Measurements from ENCODE around the gene APPL1. TPM values are rescaled to one million over a fixed set of nuclear protein-coding genes. Genes with fewer than 3 reads are reported as not detected.

APPL1 gene, protein sequence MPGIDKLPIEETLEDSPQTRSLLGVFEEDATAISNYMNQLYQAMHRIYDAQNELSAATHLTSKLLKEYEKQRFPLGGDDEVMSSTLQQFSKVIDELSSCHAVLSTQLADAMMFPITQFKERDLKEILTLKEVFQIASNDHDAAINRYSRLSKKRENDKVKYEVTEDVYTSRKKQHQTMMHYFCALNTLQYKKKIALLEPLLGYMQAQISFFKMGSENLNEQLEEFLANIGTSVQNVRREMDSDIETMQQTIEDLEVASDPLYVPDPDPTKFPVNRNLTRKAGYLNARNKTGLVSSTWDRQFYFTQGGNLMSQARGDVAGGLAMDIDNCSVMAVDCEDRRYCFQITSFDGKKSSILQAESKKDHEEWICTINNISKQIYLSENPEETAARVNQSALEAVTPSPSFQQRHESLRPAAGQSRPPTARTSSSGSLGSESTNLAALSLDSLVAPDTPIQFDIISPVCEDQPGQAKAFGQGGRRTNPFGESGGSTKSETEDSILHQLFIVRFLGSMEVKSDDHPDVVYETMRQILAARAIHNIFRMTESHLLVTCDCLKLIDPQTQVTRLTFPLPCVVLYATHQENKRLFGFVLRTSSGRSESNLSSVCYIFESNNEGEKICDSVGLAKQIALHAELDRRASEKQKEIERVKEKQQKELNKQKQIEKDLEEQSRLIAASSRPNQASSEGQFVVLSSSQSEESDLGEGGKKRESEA
- total RNA-seq: 10 to 100 TPM; 41.1 to 53.2 (median 46.9) TPM

DNA sequence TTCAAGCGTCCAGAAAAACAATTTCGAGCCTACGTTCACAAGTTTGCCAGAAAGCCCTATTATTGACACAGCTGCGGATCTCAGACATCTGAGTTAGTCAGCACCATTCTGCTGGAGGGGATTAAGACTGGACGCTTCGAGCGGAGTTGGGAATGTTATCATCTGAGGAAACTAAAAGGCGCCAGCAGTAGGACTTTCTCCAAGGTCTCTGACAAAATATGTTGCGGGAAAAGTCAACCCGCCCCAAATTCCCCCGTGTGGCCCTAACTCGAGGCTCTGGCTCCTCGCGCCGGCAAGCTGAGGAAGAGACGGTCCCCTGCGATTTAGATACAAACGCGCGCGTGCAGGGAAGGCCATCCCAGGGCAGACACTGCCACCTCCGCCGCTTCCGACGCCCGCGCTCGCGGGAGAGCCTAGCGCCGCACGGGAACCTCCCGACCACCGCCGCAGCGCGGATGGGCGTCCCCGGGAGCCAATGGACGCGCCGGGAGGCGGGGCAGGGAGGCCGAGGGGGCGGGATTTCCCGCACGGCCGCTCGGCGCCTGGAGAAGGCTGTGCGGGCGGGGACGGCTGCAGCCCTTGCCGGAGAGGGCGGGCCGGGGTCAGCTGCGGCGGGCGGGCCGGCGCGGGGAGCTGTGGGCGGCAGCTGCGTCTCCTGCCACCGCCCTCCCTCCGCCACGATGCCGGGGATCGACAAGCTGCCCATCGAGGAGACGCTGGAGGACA, at the start of gene APPL1:
Gene APPL1, plus strand, starts transcription at position 526 of the 726 bp plus-strand sequence. Its CDS starts 155 bp downstream, at position 681.
- WGBS: 5% methylated on average over 9 of the region's 71 CpGs
- DNase-seq (ENCODE audit: extremely low spot score): peak; percentile 95

GRCh38 chr3:57179580-57180410, 47.7 kb upstream of the APPL1 start:
- no peaks in the 10 kb centered on the region for H3K27me3 ChIP-seq
- 84% methylated on average over 5 of the region's 5 CpGs for WGBS
- no peak for DNase-seq (ENCODE audit: extremely low spot score)
- intact Hi-C loops (cut with DNase I): no loop called here
- no peak overlapping the region for H3K27ac ChIP-seq (replicated peaks in 1 of 4)
- no peaks in the 10 kb centered on the region for H3K4me1 ChIP-seq
- TF ChIP-seq CTCF (IDR thresholded peaks at IDR 0.05) (peak in 1 of 3 experiments; percentile 19), POLR2A (IDR thresholded peaks at IDR 0.05; ENCODE audit: low read depth) (no peak)
- no peaks in the 10 kb centered on the region for H3K36me3 ChIP-seq
- no peak overlapping the region for H3K4me3 ChIP-seq
- H3K9me3 ChIP-seq: no peaks in the 10 kb centered on the region

More for the DNA sequence above, at the start of gene APPL1:
- H3K27me3 ChIP-seq: no peaks in the 10 kb centered on the region
- peaks cover 13 to 41% (median 32%) of the 10 kb centered on the region in 4 donors for H3K4me1 ChIP-seq
- peak within 1 kb of the TSS; percentile 72 to 93 (median 88) for H3K4me3 ChIP-seq
- intact Hi-C loops (cut with DNase I): loop anchor here (2.0 to 10.0 kb wide), 3 partner anchors 57 to 233 kb away; no protein-coding TSS in a partner anchor
- TF ChIP-seq CTCF (IDR thresholded peaks at IDR 0.05): peak in 1 of 3 experiments; percentile 4
- peak; percentile 54 for TF ChIP-seq POLR2A (IDR thresholded peaks at IDR 0.05; ENCODE audit: low read depth)
- TF ChIP-seq POLR2AphosphoS5 (IDR thresholded peaks at IDR 0.05): peak; percentile 92 to 95
- TF ChIP-seq EP300 (IDR thresholded peaks at IDR 0.05): no peak
- H3K9me3 ChIP-seq: no peaks in the 10 kb centered on the region
- no peaks in the 10 kb centered on the region for H3K36me3 ChIP-seq
- peak within 1 kb of the TSS; percentile 91 to 99 (median 92) for H3K27ac ChIP-seq (replicated peaks in 1 of 4)

DNA sequence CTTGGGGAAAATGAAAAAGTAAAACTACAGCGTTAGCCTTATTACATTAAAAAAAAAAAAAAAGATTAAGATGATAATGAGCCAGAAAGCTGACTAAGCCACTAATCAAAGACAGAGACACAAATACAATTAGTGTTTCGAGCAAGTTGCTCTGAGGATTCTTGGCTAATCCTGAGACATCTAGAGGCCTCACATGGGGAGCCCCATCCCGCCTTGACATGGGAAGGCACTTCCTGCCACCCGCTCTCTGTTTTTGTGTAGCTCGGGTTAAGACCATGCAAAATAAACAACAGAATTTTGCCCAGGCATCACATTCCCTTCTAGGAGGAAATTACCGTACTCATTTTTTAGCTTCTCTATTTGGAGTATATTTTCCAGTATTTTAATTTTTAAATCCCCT, 43.0 kb upstream of the APPL1 start:
- intact Hi-C loops (cut with DNase I): no loop called here
- Histone ChIP-seq H3K4me1 (no peaks in the 10 kb centered on the region), H3K9me3 (no peaks in the 10 kb centered on the region), H3K36me3 (no peaks in the 10 kb centered on the region), H3K4me3 (no peak overlapping the region), H3K27me3 (no peaks in the 10 kb centered on the region), H3K27ac (replicated peaks in 1 of 4) (no peak overlapping the region)
- TF ChIP-seq POLR2A (IDR thresholded peaks at IDR 0.05; ENCODE audit: low read depth): no peak
- TF ChIP-seq POLR2AphosphoS5 (IDR thresholded peaks at IDR 0.05): no peak
- no peak for TF ChIP-seq EP300 (IDR thresholded peaks at IDR 0.05)
- TF ChIP-seq CTCF (IDR thresholded peaks at IDR 0.05): no peak
- no peak for DNase-seq (ENCODE audit: extremely low spot score)
- WGBS: 52% methylated on average over 6 of the region's 6 CpGs

DNA sequence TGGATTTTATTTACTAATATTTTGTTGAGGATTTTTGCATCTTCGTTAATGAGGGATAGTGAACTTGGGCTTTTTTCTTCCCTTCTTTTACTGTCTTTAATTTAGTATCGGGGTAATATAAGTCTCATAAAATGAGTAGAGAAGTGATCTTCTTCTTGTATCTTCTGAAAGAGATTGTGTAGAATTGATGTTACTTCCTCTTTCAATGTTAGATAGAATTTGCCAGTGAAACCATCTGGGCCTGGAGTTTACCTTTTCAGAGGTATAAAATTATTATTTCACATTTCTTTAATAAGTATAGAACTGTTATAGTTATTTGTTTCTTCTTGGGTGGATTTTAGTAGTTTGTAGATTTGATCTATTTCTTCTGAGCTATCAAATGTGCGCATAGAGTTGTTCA, 35.5 kb upstream of the APPL1 start:
- no peaks in the 10 kb centered on the region for H3K36me3 ChIP-seq
- DNase-seq (ENCODE audit: extremely low spot score): no peak
- no peaks in the 10 kb centered on the region for H3K4me1 ChIP-seq
- H3K27ac ChIP-seq (replicated peaks in 1 of 4): no peak overlapping the region
- peaks cover 0 to 11% (median 3%) of the 10 kb centered on the region in 4 donors for H3K27me3 ChIP-seq
- WGBS: 92% methylated on average over 3 of the region's 3 CpGs
- no peak for TF ChIP-seq POLR2A (IDR thresholded peaks at IDR 0.05; ENCODE audit: low read depth)
- TF ChIP-seq CTCF (IDR thresholded peaks at IDR 0.05): no peak
- TF ChIP-seq POLR2AphosphoS5 (IDR thresholded peaks at IDR 0.05): no peak
- no peak for TF ChIP-seq EP300 (IDR thresholded peaks at IDR 0.05)
- no peaks in the 10 kb centered on the region for H3K9me3 ChIP-seq
- H3K4me3 ChIP-seq: no peak overlapping the region
- intact Hi-C loops (cut with DNase I): no loop called here

All from esophagus muscularis mucosa (tissue), 4 donors.